Measurements from ENCODE around the gene PTDSS2.

DNA sequence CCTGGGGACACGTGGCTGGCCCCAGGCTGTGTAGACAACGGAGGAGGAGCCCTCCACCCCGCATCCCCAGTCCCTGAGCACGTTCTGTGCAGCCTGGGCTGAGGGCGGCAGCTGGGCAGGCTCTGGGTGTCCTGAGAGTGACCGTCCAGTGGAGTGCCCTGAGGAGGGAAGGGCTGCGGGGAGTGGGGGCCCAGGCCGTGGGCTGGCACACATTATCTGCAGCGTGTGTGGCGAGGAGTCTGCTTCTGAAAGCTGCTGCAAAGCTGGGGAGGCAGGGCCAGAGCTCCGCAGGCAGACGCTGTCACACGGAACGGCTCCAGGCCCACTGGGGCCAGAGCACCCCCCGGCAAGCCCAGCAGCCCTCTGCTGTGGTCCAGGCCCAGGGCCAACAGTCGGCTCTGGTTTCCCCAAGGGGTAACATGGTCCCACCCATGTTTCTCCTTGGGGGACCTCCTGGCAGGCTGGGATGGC is 7.4 kb upstream of the PTDSS2 start:
- no peak for TF ChIP-seq WIZ (CRISPR knock-in tag; IDR thresholded peaks at IDR 0.05)
- TF ChIP-seq FOXO1 (CRISPR knock-in tag; IDR thresholded peaks at IDR 0.05): no peak
- TF ChIP-seq SETDB1 (CRISPR knock-in tag; IDR thresholded peaks at IDR 0.05; ENCODE audit: borderline replicate concordance): no peak
- no peak for TF ChIP-seq ZBTB1 (CRISPR knock-in tag; IDR thresholded peaks at IDR 0.05; ENCODE audit: borderline replicate concordance)
